AG04449 (cell line): ENCODE data around the gene PACSIN1.

Experiments used
- CTCF ChIA-PET: fragments of 350-600 bp; formaldehyde crosslinking; extraction: SDS; loops from one replicate; lab custom pipeline; 2021; ENCODE audit warnings: antibody characterized with exemption; lab: Yijun Ruan, JAX
- POLR2A ChIA-PET: fragments of 400-600, 350-600 bp; formaldehyde crosslinking; extraction: SDS; loops from one replicate; lab custom pipeline; 2020; ENCODE audit warnings: antibody characterized with exemption, inconsistent platforms; lab: Yijun Ruan, JAX
- DNase-seq: peaks from one replicate; pipeline ENCODE4 v3.0.0-alpha.2; 2010; ENCODE audit warnings: low read depth, low spot score
- H3K4me3 ChIP-seq: 2 replicates; pipeline ENCODE4 v1.5.1; 2011; ENCODE audit warnings: low read depth, mild to moderate bottlenecking, control low read depth, low read length
- CTCF ChIP-seq: IDR thresholded peaks from one replicate; pipeline ENCODE4 v1.5.1; 2011; ENCODE audit warnings: mild to moderate bottlenecking, moderate library complexity, low read length, control low read depth, inconsistent platforms; ENCODE audit not compliant: insufficient read depth; ENCODE audit errors: missing control alignments

Gene PACSIN1

GRCh38 chr6:34516391-34517324, 50.8 kb downstream of the PACSIN1 start:
- ChIA-PET CTCF (interaction anchor here (9.0 kb wide), 1 partner anchor 10 kb away, joined by 42 read pairs; no protein-coding TSS in a partner anchor), POLR2A (no interaction called here)
- TF ChIP-seq CTCF, result no peak
- no peak overlapping the region for H3K4me3 ChIP-seq
- DNase-seq, result no peak

GRCh38 chr6:34517461-34517881, 51.6 kb downstream of the PACSIN1 start:
- H3K4me3 ChIP-seq, result no peak overlapping the region
- ChIA-PET CTCF (interaction anchor here (9.0 kb wide), 1 partner anchor 9 kb away, joined by 42 read pairs; no protein-coding TSS in a partner anchor), POLR2A (no interaction called here)
- no peak for TF ChIP-seq CTCF
- no peak for DNase-seq

- ChIA-PET POLR2A (no interaction called here), CTCF (interaction anchor here (9.0 kb wide), 1 partner anchor 8 kb away, joined by 42 read pairs; no protein-coding TSS in a partner anchor)
- TF ChIP-seq CTCF, result no peak
- no peak for DNase-seq
- H3K4me3 ChIP-seq, result no peak overlapping the region
Measured at GRCh38 chr6:34517966-34518365, 52.1 kb downstream of the PACSIN1 start.

- POLR2A ChIA-PET, result no interaction called here
- TF ChIP-seq CTCF, result no peak
- no peak for DNase-seq
- H3K4me3 ChIP-seq, result no peak overlapping the region
- CTCF ChIA-PET, result interaction anchor here (1.3 to 9.0 kb wide), 2 partner anchors 7 to 10 kb away, joined by 3 to 42 read pairs; no protein-coding TSS in a partner anchor
Measured at GRCh38 chr6:34518669-34519365, 52.9 kb downstream of the PACSIN1 start.

- no peak overlapping the region for H3K4me3 ChIP-seq
- POLR2A ChIA-PET, result no interaction called here
- DNase-seq, result no peak
- CTCF ChIA-PET, result interaction anchor here (1.3 kb wide), 1 partner anchor 11 kb away, joined by 3 read pairs; no protein-coding TSS in a partner anchor
- no peak for TF ChIP-seq CTCF
Measured at GRCh38 chr6:34519971-34520644, 54.2 kb downstream of the PACSIN1 start.
